Stimulated activated naive B cell treated with anti-CD40 and anti-IgM and Interleukin-4, amounts not matched to agents 10 μg/mL and 1 μg/mL and 100 μg/mL, for 72 hours (primary cell): ENCODE measurements around the gene PPP2R5E.
A peak's percentile ranks its signal among the peaks of the same experiment; 100 is the strongest.

Source experiments
- ATAC-seq, 2 donors: fragments of 150-1000 bp; cut with Tn5 transposase; replicated peaks; 2 replicates each; pipeline ENCODE4 v1.10.0; 2021; ENCODE audit warnings: moderate library complexity in 1 of 2
- DNase-seq: peaks from one replicate; pipeline ENCODE4 v3.0.0; 2021
- H3K27ac Mint-ChIP-seq: one replicate; pipeline ENCODE4 v1.8.0; 2022; ENCODE audit warnings: mild to moderate bottlenecking, mixed read lengths
- H3K27me3 Mint-ChIP-seq, 2 donors: one replicate each; pipeline ENCODE4 v1.8.0; 2022; ENCODE audit warnings: mixed read lengths in 2 of 2
- H3K36me3 Mint-ChIP-seq, 2 donors: one replicate each; pipeline ENCODE4 v1.8.0; 2022; ENCODE audit warnings: mixed read lengths in 2 of 2, mild to moderate bottlenecking in 1 of 2
- H3K4me1 Mint-ChIP-seq, 2 donors: one replicate each; pipeline ENCODE4 v1.8.0; 2022; ENCODE audit warnings: mixed read lengths in 2 of 2, mild to moderate bottlenecking in 1 of 2
- H3K4me3 Mint-ChIP-seq, 2 donors: one replicate each; pipeline ENCODE4 v1.8.0; 2022; ENCODE audit warnings: mild to moderate bottlenecking in 2 of 2, mixed read lengths in 2 of 2, moderate library complexity in 1 of 2
- H3K9me3 Mint-ChIP-seq, 2 donors: one replicate each; pipeline ENCODE4 v1.8.0; 2022; ENCODE audit warnings: mixed read lengths in 2 of 2, mild to moderate bottlenecking in 1 of 2

PPP2R5E gene

DNA sequence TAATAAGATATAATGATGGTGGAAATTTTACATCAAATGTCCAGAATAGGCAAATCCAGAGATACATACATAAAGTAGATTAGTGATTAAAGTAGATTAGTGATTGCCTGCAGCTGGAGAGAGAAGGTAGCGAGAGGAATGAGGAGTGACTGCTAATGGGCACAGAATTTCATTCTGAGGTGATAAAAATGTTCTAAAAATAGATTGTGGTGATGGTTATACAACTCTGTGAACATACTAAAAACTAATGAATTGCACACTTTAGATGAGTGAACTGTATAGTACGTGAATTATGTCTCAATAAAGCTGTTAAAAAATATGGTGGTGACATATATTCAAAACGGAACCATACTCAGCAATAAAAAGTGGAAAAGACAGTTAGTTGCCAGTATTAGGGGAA, 41.7 kb downstream of the PPP2R5E start:
- ATAC-seq (no peak), DNase-seq (no peak)
- peaks cover 16 to 28% of the 10 kb centered on the region in 2 donors for H3K4me1 Mint-ChIP-seq
- no peak overlapping the region for H3K4me3 Mint-ChIP-seq
- no peaks in the 10 kb centered on the region for H3K27me3 Mint-ChIP-seq
- H3K36me3 Mint-ChIP-seq = peaks cover 19 to 20% of the 10 kb centered on the region in 2 donors
- H3K27ac Mint-ChIP-seq = no peak overlapping the region
- H3K9me3 Mint-ChIP-seq = no peaks in the 10 kb centered on the region

DNA sequence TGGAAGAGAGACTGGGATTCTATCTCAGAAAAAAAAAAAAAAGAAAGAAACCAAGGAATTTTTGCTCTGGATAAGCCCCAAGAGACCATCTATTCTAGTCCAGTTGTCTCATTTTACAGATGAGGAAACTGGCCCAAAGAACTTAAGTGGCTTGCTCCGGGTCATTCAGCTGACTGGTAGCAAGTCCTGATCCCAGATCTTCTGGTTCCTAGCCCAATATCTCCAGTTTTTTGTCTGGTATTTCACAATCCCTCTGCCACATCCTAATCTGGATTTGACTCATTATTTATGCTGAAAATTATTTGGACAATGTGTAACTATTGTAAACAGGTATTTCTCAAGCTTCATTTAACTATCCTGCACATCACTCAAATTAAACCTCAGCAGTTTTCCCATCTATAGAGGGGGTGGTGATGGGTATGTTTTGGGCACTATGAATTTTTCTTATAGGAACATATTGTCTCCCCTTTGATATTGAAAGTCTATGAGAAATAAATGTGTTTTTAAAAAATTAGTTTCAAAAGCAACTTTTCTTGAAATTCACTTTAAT, 43.4 kb downstream of the PPP2R5E start:
- Mint-ChIP-seq H3K27me3 (no peaks in the 10 kb centered on the region), H3K27ac (no peak overlapping the region), H3K36me3 (peaks cover 14 to 15% of the 10 kb centered on the region in 2 donors)

DNA sequence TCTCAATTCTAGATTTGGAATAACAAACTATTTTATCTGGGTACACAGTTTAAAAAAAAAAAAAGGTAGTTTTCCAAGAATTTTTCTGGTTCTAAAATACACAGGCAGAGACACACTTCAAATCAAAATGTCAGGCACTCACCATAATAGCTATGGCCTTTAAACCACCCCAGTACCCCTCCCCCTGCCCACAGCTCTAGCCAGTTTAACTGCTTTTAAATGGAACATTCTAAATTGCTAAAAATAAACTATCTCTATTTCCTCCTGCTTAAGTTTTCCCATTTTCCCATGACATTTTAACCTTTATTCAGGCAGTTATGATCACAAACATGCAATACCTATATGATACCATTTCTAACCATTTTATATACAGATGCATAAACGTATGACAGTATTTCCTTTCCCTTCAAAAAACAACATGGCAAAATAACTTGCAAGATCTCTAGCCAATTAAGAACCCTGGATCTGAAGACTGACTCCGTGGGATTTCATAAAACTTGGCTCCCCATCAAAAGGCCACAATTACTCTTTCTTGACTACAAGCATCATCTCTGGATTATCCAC, 46.3 kb downstream of the PPP2R5E start:
- no peak for DNase-seq
- Mint-ChIP-seq H3K9me3 (no peaks in the 10 kb centered on the region), H3K4me3 (no peak overlapping the region), H3K27ac (no peak overlapping the region), H3K36me3 (peaks cover 19 to 20% of the 10 kb centered on the region in 2 donors), H3K4me1 (peaks cover 20 to 29% of the 10 kb centered on the region in 2 donors), H3K27me3 (no peaks in the 10 kb centered on the region)
- no peak for ATAC-seq

More for the DNA sequence above, 43.4 kb downstream of the PPP2R5E start:
- no peak for DNase-seq
- H3K9me3 Mint-ChIP-seq = no peaks in the 10 kb centered on the region
- no peak overlapping the region for H3K4me3 Mint-ChIP-seq
- ATAC-seq = no peak
- H3K4me1 Mint-ChIP-seq = peaks cover 11 to 19% of the 10 kb centered on the region in 2 donors

DNA sequence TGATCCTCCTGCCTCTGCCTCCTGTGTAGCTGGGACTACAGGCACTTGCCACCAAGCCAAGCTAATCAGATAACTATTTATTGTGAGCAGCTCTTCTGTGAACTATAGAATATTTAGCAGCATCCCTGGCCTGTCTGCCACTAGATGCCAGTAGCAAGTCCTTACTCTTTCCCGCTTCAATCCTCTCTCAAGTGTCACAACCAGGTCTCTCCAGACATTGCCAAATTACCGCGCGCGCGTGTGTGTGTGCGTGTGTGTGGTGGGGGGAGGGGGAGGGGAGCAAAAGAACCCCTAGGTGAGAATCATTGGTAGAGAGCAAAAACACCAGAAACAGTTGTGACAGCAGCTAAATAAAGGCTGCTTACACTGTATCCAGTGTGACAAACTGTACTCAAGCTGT, 49.9 kb downstream of the PPP2R5E start:
- Mint-ChIP-seq H3K9me3 (no peaks in the 10 kb centered on the region), H3K4me3 (no peak overlapping the region), H3K27ac (peak overlapping the region; percentile 51), H3K36me3 (peaks cover 10 to 20% of the 10 kb centered on the region in 2 donors), H3K4me1 (peaks cover 26 to 43% of the 10 kb centered on the region in 2 donors), H3K27me3 (no peaks in the 10 kb centered on the region)
- ATAC-seq (no peak), DNase-seq (no peak)

DNA sequence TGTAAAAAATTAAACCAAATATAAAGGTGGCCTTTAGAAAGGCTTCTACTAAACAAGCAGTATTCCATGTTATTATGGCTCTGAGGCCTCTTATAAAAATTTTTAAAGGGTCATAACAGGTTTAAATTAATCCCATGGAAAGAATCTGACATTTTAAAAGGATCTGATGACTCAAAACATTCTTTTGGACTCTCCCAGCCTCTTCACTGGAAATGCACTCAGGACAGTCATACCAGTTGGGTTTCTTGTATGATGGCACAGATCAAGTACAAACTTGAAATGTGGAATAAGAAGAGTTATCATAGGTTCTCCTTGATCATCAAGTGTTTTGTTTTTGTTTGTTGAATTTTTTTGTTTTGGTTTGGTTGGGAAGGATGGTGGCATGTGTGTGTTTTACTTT, 50.8 kb downstream of the PPP2R5E start:
- H3K4me3 Mint-ChIP-seq = peak overlapping the region in 1 of 2 donors; percentile 6
- no peak for DNase-seq
- H3K36me3 Mint-ChIP-seq = peaks cover 9 to 20% of the 10 kb centered on the region in 2 donors
- ATAC-seq = peak in 1 of 2 donors; percentile 61
- no peaks in the 10 kb centered on the region for H3K9me3 Mint-ChIP-seq
- H3K27me3 Mint-ChIP-seq = no peaks in the 10 kb centered on the region
- H3K27ac Mint-ChIP-seq = peak overlapping the region; percentile 9
- H3K4me1 Mint-ChIP-seq = peaks cover 30 to 50% of the 10 kb centered on the region in 2 donors

DNA sequence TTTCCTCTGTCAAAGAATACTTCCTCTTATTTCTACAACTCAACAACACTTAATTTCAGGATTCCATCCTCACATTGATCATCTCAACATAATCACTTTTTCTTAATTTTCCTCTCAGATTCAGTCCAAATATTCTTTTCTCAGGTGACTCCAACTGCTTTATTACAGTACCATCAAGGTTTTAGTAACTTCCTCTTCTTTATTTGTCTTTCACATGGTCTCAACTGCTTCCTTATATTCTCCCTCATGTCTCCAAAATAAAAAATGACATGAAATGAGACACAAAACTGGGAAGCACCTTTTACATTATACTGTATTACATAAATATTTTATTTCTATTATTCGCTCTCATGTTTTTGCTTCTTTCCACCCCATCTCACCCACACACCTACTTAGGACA, 55.5 kb downstream of the PPP2R5E start:
- no peak overlapping the region for H3K4me3 Mint-ChIP-seq
- H3K36me3 Mint-ChIP-seq = peaks cover 1 to 21% of the 10 kb centered on the region in 2 donors
- no peaks in the 10 kb centered on the region for H3K9me3 Mint-ChIP-seq
- H3K4me1 Mint-ChIP-seq = peaks cover 39 to 64% of the 10 kb centered on the region in 2 donors
- H3K27me3 Mint-ChIP-seq = no peaks in the 10 kb centered on the region
- no peak for DNase-seq
- ATAC-seq = no peak
- no peak overlapping the region for H3K27ac Mint-ChIP-seq

DNA sequence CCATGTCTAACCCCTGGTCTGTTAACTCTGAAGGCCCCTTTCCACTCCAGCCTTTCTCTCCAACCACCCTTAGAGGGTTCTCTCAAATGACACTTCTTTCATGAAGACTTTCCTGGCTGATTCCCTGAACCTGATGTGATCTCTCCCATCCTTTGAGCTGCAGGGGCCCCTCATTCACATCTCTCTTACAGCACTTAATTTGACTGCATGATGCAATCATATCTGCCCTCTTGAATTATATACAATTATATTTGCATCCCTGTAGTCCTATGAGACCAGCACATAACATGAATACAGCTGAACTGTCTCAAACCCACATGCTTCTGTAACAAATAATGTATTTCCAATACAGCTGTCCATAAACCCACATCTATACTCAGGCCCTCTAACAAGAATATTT, 56.4 kb downstream of the PPP2R5E start:
- peaks cover 32 to 54% of the 10 kb centered on the region in 2 donors for H3K4me1 Mint-ChIP-seq
- H3K9me3 Mint-ChIP-seq = no peaks in the 10 kb centered on the region
- ATAC-seq (no peak), DNase-seq (no peak)
- peaks cover 1 to 18% of the 10 kb centered on the region in 2 donors for H3K36me3 Mint-ChIP-seq
- H3K27me3 Mint-ChIP-seq = no peaks in the 10 kb centered on the region
- H3K27ac Mint-ChIP-seq = no peak overlapping the region
- H3K4me3 Mint-ChIP-seq = no peak overlapping the region

DNA sequence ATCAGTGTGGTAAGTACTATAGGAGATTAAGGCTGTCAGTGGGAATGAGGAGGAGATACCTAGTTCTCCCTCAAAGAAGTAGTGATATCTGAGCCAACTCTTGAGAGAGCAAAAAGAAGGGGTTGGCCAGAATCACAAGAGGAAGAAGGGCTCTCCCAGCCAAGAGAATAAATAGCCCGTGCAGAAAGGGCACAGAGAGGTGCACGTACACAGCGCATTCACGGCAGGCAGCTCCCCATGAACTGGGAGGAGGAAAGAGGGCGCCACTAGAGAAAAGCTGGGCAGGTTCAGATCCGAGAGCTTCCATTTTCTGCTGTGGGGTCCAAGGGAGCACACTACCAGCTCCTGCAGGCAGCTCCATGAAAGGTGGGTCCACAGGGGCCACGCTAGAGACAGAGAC, 59.9 kb downstream of the PPP2R5E start:
- Mint-ChIP-seq H3K9me3 (no peaks in the 10 kb centered on the region), H3K4me3 (peak overlapping the region; percentile 1 to 41), H3K27me3 (no peaks in the 10 kb centered on the region), H3K27ac (peak overlapping the region; percentile 86), H3K4me1 (peaks cover 30 to 57% of the 10 kb centered on the region in 2 donors), H3K36me3 (peaks cover 5 to 12% of the 10 kb centered on the region in 2 donors)
- DNase-seq (no peak), ATAC-seq (no peak)

DNA sequence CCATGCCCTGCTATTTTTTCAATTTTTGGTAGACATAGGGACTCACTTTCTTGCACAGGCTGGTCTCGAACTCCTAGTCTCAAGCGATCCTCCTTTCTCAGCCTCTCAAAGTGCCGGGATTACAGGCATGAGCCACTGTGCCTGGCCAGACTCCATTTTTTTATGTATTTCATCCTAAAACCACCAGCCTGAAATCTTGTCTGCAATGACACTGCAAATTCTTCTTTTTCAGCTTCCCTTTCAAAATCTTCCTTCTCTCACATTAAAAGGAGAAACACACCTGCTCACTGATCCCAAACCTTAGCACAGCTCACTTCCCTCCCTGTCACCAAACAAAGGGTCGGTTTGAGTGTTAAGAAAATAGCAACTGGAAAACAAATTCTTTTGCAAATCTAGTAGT, 62.6 kb downstream of the PPP2R5E start:
- H3K36me3 Mint-ChIP-seq = peaks cover 4 to 12% of the 10 kb centered on the region in 2 donors
- no peaks in the 10 kb centered on the region for H3K27me3 Mint-ChIP-seq
- H3K4me1 Mint-ChIP-seq = peaks cover 29 to 52% of the 10 kb centered on the region in 2 donors
- no peak for DNase-seq
- peak overlapping the region; percentile 48 for H3K27ac Mint-ChIP-seq
- no peak for ATAC-seq
- no peak overlapping the region for H3K4me3 Mint-ChIP-seq
- no peaks in the 10 kb centered on the region for H3K9me3 Mint-ChIP-seq

DNA sequence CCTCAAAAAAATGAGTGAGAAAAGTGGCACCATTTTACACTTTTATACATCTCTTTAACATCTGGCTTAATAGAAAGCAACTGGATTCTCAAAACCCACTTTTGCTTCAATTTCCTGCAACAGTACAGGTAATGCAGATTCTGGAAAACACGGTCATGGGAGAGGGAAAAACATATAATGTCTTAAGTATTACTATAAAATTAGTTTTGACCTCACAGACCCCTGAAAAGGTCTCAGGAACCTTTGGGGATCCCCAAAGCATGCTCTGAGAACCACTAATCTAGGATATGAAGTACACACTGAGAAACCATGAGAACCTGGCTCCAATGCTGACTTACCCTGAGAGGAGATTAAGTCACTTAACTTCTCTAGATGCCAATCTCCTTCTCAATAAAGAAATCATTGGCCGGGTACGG, 64.7 kb downstream of the PPP2R5E start:
- peak; percentile 73 to 84 for ATAC-seq

DNA sequence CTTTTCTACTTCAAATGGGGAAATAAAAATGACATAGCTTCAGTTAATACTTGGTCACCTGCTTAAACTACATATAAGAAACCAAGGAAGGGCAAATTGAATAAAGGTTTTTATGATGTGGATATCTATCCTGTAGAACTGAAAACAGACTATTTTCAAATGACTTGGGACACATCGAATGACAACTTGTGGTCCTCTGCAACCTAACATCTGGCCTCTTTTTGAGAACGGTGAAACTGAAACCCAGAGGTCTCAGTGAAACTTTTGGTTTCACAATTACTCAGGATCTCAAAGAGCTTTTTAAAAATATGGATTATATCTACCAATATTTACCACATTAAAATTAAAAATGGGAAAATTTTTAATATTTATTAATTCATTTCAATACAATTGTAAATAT, 65.2 kb downstream of the PPP2R5E start:
- Mint-ChIP-seq H3K27me3 (no peaks in the 10 kb centered on the region), H3K4me3 (peak overlapping the region in 1 of 2 donors; percentile 43), H3K36me3 (peaks cover 4 to 10% of the 10 kb centered on the region in 2 donors), H3K27ac (no peak overlapping the region), H3K4me1 (peaks cover 20 to 35% of the 10 kb centered on the region in 2 donors), H3K9me3 (no peaks in the 10 kb centered on the region)
- DNase-seq (no peak), ATAC-seq (peak; percentile 81 to 94)

More for the DNA sequence above, 64.7 kb downstream of the PPP2R5E start:
- no peaks in the 10 kb centered on the region for H3K27me3 Mint-ChIP-seq
- H3K4me3 Mint-ChIP-seq = peak overlapping the region in 1 of 2 donors; percentile 11
- DNase-seq = no peak
- H3K9me3 Mint-ChIP-seq = no peaks in the 10 kb centered on the region
- peak overlapping the region; percentile 47 for H3K27ac Mint-ChIP-seq
- H3K36me3 Mint-ChIP-seq = peaks cover 4 to 15% of the 10 kb centered on the region in 2 donors
- peaks cover 24 to 39% of the 10 kb centered on the region in 2 donors for H3K4me1 Mint-ChIP-seq

DNA sequence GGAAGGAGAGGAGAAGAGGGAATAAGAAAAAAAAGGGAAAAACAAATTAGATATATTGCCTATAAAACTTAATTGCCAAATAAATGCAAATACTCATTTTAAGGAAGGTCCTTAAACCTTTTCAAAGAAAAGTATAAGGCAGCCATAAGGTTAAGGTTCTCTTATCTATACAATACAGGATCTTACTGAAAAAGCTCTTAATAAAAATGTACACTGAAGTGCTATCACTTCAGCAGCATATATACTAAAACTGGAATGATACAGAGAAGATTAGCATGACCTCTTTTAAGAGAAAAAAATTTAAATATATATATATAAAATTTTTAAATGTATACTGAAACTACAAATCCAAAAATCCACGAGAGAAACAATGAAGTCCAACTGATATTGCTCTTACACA, 65.6 kb downstream of the PPP2R5E start:
- Mint-ChIP-seq H3K9me3 (no peaks in the 10 kb centered on the region), H3K4me1 (peaks cover 20 to 35% of the 10 kb centered on the region in 2 donors), H3K27ac (no peak overlapping the region), H3K27me3 (no peaks in the 10 kb centered on the region), H3K36me3 (peaks cover 4 to 10% of the 10 kb centered on the region in 2 donors), H3K4me3 (peak overlapping the region in 1 of 2 donors; percentile 11)
- DNase-seq (no peak), ATAC-seq (no peak)

DNA sequence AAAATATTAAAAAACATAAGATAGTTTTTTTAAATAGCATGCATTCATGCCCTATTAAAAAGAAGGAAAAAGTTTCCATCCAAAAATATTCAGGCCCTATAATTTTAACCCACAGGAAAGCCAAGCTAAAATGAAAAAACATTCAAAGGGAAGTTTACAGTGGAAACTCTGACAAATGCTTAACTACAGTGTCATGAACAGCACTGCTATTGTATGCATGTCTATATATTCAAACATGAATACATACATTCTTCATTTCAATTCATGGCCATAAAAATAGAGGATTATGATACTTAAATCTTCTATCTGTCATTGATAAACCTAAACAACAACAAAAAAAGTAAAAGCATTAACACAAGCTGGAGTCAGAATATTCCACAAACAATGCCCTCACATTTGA, 67.4 kb downstream of the PPP2R5E start:
- DNase-seq (no peak), ATAC-seq (no peak)
- H3K4me3 Mint-ChIP-seq = no peak overlapping the region
- H3K27ac Mint-ChIP-seq = no peak overlapping the region
- peaks cover 3 to 8% of the 10 kb centered on the region in 2 donors for H3K36me3 Mint-ChIP-seq
- no peaks in the 10 kb centered on the region for H3K9me3 Mint-ChIP-seq
- H3K4me1 Mint-ChIP-seq = peaks cover 23 to 44% of the 10 kb centered on the region in 2 donors
- H3K27me3 Mint-ChIP-seq = no peaks in the 10 kb centered on the region

DNA sequence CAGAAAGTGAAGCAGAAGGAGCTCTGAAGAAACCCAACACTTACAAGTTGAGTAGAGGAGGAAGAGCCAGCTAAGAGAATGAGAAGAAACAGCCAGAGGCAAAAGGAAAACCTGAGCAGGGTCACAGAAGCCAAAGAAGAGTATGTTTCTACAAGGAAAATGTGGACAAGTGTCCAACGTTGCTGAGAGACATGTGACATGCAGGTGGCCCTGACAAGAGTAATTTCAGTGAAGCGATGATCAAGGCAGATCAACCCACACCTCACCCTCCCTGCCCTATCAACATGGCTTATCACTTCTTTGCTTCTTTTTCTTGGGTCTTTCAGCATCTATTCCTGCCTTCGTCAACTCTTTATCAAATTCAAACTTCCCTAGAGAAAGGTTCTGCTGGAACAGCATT, 68.3 kb downstream of the PPP2R5E start:
- no peak overlapping the region for H3K4me3 Mint-ChIP-seq
- DNase-seq (no peak), ATAC-seq (no peak)
- no peaks in the 10 kb centered on the region for H3K27me3 Mint-ChIP-seq
- peaks cover 0 to 5% of the 10 kb centered on the region in 2 donors for H3K36me3 Mint-ChIP-seq
- peaks cover 20 to 42% of the 10 kb centered on the region in 2 donors for H3K4me1 Mint-ChIP-seq
- no peaks in the 10 kb centered on the region for H3K9me3 Mint-ChIP-seq
- no peak overlapping the region for H3K27ac Mint-ChIP-seq

DNA sequence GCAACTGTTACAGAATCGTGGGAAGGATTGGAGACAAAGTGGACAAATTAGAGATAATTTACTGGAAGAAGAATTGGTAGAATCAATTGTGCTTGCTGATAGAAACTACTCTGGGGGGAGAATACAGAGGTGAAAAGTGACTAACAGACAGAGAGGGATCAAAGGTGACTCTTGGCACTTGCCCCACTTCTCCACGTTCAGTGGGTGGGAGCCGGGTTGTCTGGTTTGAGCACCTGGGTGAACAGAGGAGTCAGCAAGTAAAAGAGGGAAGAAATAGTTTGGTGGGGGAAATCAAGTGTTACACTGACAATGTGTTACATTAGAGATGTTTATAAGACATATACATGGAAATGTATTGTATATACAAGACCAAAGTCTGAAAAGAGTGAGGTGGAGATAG, 69.1 kb downstream of the PPP2R5E start:
- H3K27me3 Mint-ChIP-seq = no peaks in the 10 kb centered on the region
- ATAC-seq = no peak
- H3K4me3 Mint-ChIP-seq = no peak overlapping the region
- peaks cover 19 to 38% of the 10 kb centered on the region in 2 donors for H3K4me1 Mint-ChIP-seq
- H3K9me3 Mint-ChIP-seq = no peaks in the 10 kb centered on the region
- no peak overlapping the region for H3K27ac Mint-ChIP-seq
- DNase-seq = no peak
- peaks cover 0 to 5% of the 10 kb centered on the region in 2 donors for H3K36me3 Mint-ChIP-seq
